Astrocyte of the spinal cord (primary cell): ENCODE results near the gene EIF5A2.
"Not testable (repeated sequence)": the region's sequence is repeated elsewhere in the genome, so short reads cannot be mapped to it uniquely, and the experiment has no call there.

ENCODE experiments used
- DNase-seq: peaks from one replicate; pipeline ENCODE4 v3.0.0; 2011; ENCODE audit warnings: low read depth, low spot score
- H3K4me3 ChIP-seq: 2 replicates; pipeline ENCODE4 v1.5.1; 2011; ENCODE audit warnings: low read depth, mild to moderate bottlenecking, low read length, moderate library complexity
- CTCF ChIP-seq: IDR thresholded peaks from 2 replicates; pipeline ENCODE4 v1.5.1; 2012; ENCODE audit warnings: low read depth, mild to moderate bottlenecking, low read length, inconsistent platforms
- in situ Hi-C: cut with HindIII; loops from 2 replicates; pipeline ENCODE4 v1.10.0; 2017; ENCODE audit warnings: low sequenced_read_pairs

The EIF5A2 gene

DNA sequence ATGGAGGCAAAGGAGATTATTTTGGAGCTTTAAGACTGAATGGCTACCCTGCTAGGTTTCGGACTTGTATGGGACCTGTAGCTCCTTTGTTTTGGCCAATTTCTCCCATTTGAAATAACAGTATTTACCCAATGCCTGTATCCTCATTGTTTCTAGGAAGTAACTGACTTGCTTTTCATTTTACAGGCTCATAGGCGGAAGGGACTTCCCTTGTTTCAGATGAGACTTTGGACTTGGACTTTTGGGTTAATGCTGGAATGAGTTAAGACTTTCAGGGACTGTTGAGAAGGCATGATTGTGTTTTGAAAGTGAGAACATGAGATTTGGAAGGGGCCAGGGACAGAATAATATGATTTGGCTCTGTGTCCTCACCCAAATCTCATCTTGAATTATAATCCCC is 10.5 kb downstream of the EIF5A2 start:
- in situ Hi-C loops, result no loop called here

GRCh38 chr3:170897199-170897598 is 11.2 kb downstream of the EIF5A2 start:
- in situ Hi-C loops, H3K4me3 ChIP-seq, DNase-seq: not testable (repeated sequence)

More for the DNA sequence above, 10.5 kb downstream of the EIF5A2 start:
- H3K4me3 ChIP-seq, result no peak overlapping the region
- TF ChIP-seq CTCF, result no peak
- DNase-seq, result no peak

DNA sequence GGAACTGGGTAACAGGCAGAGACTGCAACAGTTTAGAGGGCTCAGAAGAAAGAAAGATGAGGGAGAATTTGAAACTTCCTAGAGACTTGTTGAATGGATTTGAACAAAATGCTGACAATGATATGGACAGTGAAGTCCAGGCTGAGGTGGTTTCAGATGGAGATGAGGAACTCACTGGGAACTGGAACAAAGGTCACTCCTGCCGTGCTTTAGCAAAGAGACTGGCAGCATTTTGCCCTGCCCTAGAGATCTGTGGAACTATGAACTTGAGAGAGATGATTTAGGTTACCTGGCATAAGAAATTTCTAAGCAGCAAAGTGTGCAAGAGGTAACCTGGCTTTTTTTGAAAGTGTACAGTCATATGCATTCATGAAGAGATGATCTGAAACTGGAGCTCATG is 11.7 kb downstream of the EIF5A2 start:
- no peak for TF ChIP-seq CTCF
- no peak for DNase-seq
- in situ Hi-C loops, result no loop called here
- H3K4me3 ChIP-seq, result no peak overlapping the region

- in situ Hi-C loops, DNase-seq, H3K4me3 ChIP-seq: not testable (repeated sequence)
These were observed 12.1 kb downstream of the EIF5A2 start for GRCh38 chr3:170896333-170896732.

GRCh38 chr3:170893895-170894294 is 14.5 kb downstream of the EIF5A2 start:
- no peak overlapping the region for H3K4me3 ChIP-seq
- no peak for DNase-seq
- TF ChIP-seq CTCF, result no peak
- in situ Hi-C loops, result no loop called here

GRCh38 chr3:170889630-170890029 is 18.8 kb downstream of the EIF5A2 start:
- in situ Hi-C loops, result no loop called here
- TF ChIP-seq CTCF, result no peak
- DNase-seq, result no peak
- H3K4me3 ChIP-seq, result no peak overlapping the region

- H3K4me3 ChIP-seq, result no peak overlapping the region
- no peak for TF ChIP-seq CTCF
- no peak for DNase-seq
- in situ Hi-C loops, result no loop called here
These were observed 19.3 kb downstream of the EIF5A2 start for GRCh38 chr3:170889132-170889531.

GRCh38 chr3:170884109-170884930 is 24.1 kb downstream of the EIF5A2 start:
- in situ Hi-C loops, H3K4me3 ChIP-seq: not testable (repeated sequence)

GRCh38 chr3:170878688-170879087 is 29.7 kb downstream of the EIF5A2 start:
- DNase-seq, H3K4me3 ChIP-seq, in situ Hi-C loops: not testable (repeated sequence)

More at GRCh38 chr3:170884109-170884930, 24.1 kb downstream of the EIF5A2 start:
- DNase-seq, result not testable (repeated sequence)

GRCh38 chr3:170877311-170877710 is 31.1 kb downstream of the EIF5A2 start:
- DNase-seq, in situ Hi-C loops, H3K4me3 ChIP-seq: not testable (repeated sequence)
